Keratinocyte (primary cell): ENCODE data around the gene TMEM86A. TPM values are rescaled to one million over a fixed set of nuclear protein-coding genes. Genes with fewer than 3 reads are reported as not detected.

ENCODE experiments used
- DNase-seq: peaks from one replicate; pipeline ENCODE4 v3.0.0-alpha.2; 2011; ENCODE audit warnings: low read depth, missing footprints, low spot score
- FAIRE-seq: peaks from 2 replicates; lab custom pipeline; 2011; peaks lifted over from hg19 to GRCh38; lab: Jason Lieb, UNC
- H2AFZ ChIP-seq: 2 replicates; pipeline ENCODE4 v1.6.0; 2012; ENCODE audit warnings: low read length, control low read depth, inconsistent platforms; ENCODE audit not compliant: control insufficient read depth
- H3K27ac ChIP-seq: 2 replicates; pipeline ENCODE4 v1.5.1; 2011; ENCODE audit warnings: low read length; ENCODE audit not compliant: control insufficient read depth, insufficient read depth
- H3K27me3 ChIP-seq: 3 replicates; pipeline ENCODE4 v1.6.0; 2011; ENCODE audit warnings: low read length; ENCODE audit not compliant: control insufficient read depth, insufficient read depth; ENCODE audit errors: extremely low read depth
- H3K36me3 ChIP-seq, 2 experiments: 2 replicates in 1 of 2; 3 replicates in 1 of 2; pipeline ENCODE4 v1.5.1; 2011; ENCODE audit warnings: low read length in 2 of 2, mild to moderate bottlenecking in 1 of 2; ENCODE audit not compliant: control insufficient read depth in 2 of 2, insufficient read depth in 2 of 2; ENCODE audit errors: extremely low read depth in 1 of 2
- H3K4me1 ChIP-seq: 3 replicates; pipeline ENCODE4 v1.5.1; 2011; ENCODE audit warnings: low read length; ENCODE audit not compliant: control insufficient read depth, insufficient read depth; ENCODE audit errors: extremely low read depth
- H3K4me2 ChIP-seq: 3 replicates; pipeline ENCODE4 v1.6.0; 2011; ENCODE audit warnings: low read depth, low read length; ENCODE audit not compliant: control insufficient read depth, insufficient read depth; ENCODE audit errors: extremely low read depth
- H3K4me3 ChIP-seq, 3 experiments: fragments of 200-600 bp in 1 of 3; sonication (generic) in 1 of 3; 2 replicates in 2 of 3; 3 replicates in 1 of 3; pipeline ENCODE4 v1.5.1; 2011 to 2016; ENCODE audit warnings: low read length in 3 of 3, mild to moderate bottlenecking in 3 of 3, control low read depth in 2 of 3, inconsistent platforms in 1 of 3, low read depth in 1 of 3, mixed read lengths in 1 of 3, mixed run types in 1 of 3, moderate library complexity in 1 of 3; ENCODE audit not compliant: control insufficient read depth in 2 of 3, insufficient read depth in 2 of 3; ENCODE audit errors: extremely low read depth in 1 of 3
- H3K79me2 ChIP-seq: 2 replicates; pipeline ENCODE4 v1.6.0; 2012; ENCODE audit warnings: low read length; ENCODE audit not compliant: control insufficient read depth, insufficient read depth
- H3K9ac ChIP-seq: 3 replicates; pipeline ENCODE4 v1.6.0; 2011; ENCODE audit warnings: low read length; ENCODE audit not compliant: control insufficient read depth, insufficient read depth; ENCODE audit errors: extremely low read depth
- H3K9me1 ChIP-seq: 3 replicates; pipeline ENCODE4 v1.6.0; 2011; ENCODE audit warnings: low read length; ENCODE audit not compliant: control insufficient read depth, insufficient read depth; ENCODE audit errors: extremely low read depth
- H3K9me3 ChIP-seq: 2 replicates; pipeline ENCODE4 v1.5.1; 2012; ENCODE audit warnings: low read depth, low read length; ENCODE audit not compliant: control insufficient read depth
- H4K20me1 ChIP-seq: 3 replicates; pipeline ENCODE4 v1.6.0; 2011; ENCODE audit warnings: low read length; ENCODE audit not compliant: control insufficient read depth, insufficient read depth; ENCODE audit errors: extremely low read depth
- EZH2 ChIP-seq: IDR thresholded peaks from one replicate; pipeline ENCODE4 v1.6.1; 2012; ENCODE audit warnings: inconsistent platforms, mild to moderate bottlenecking, low read length, moderate library complexity
- dilution Hi-C: fragments of 300-500 bp; cut with MboI; formaldehyde crosslinking; loops from one replicate; pipeline ENCODE4 v1.7.0; 2020; ENCODE audit warnings: low sequenced_read_pairs; ENCODE audit not compliant: extremely low pct_ligation_motif_present
- polyA plus RNA-seq, 5 experiments: library from polyadenylated mRNA; depleted of rRNA in 3 of 5; stranded (reverse) in 3 of 5; stranded (forward) in 1 of 5; unstranded in 1 of 5; fragments of >200 nt; gene quantifications; 1 replicate in 1 of 5; 2 replicates in 3 of 5; 3 replicates in 1 of 5; pipeline versions ENCODE4 v1.2.1 to v1.2.3, GENCODE V29; 2011 to 2012; ENCODE audit warnings: missing spikeins in 2 of 5, low read depth in 1 of 5, low replicate concordance in 1 of 5
- TF ChIP-seq, protein P1 (sequence below), 3 experiments: IDR thresholded peaks in 1 of 3; conservative IDR thresholded peaks in 1 of 3; optimal IDR thresholded peaks in 1 of 3; 2 replicates in 2 of 3; 3 replicates in 1 of 3; pipeline versions ENCODE3 to v1.5.1; 2011; ENCODE audit warnings: low read length in 3 of 3, mild to moderate bottlenecking in 3 of 3, moderate library complexity in 2 of 3, control low read depth in 1 of 3, inconsistent platforms in 1 of 3; ENCODE audit not compliant: insufficient read depth in 2 of 3; ENCODE audit errors: extremely low read depth in 1 of 3

The TMEM86A gene
- polyA plus RNA-seq, 1 donor (not counting 4 experiments of a cell fraction or from before 2014, with no cell fraction given): 2.5 TPM

DNA sequence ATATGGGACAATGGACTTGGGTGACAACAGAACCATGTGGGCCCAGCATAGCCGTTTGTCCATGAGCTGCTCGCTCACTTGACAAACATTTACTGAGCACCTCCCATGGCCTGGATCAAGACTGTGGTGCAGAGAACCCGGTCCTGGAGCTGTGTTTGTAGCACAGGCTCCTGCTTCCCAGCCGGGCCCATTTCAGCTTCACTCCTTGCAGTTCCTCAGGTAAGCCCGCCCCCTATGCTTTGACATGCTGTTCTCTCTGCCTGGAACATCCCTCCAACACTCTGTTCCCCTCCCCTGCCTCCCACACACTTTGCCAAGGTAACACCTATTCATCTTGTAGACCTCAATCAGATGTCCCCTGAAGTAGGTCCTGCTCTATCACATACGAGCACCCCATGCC lies 46.7 kb downstream of the TMEM86A start:
- Histone ChIP-seq H4K20me1 (no peaks in the 10 kb centered on the region), H3K4me2 (no peak overlapping the region), H3K9me3 (no peaks in the 10 kb centered on the region), H3K27me3 (no peaks in the 10 kb centered on the region), H3K79me2 (no peaks in the 10 kb centered on the region), H3K4me3 (no peak overlapping the region), H2AFZ (no peak overlapping the region), H3K9me1 (no peaks in the 10 kb centered on the region), H3K36me3 (no peaks in the 10 kb centered on the region), H3K4me1 (peaks cover 11% of the 10 kb centered on the region), H3K27ac (no peak overlapping the region), H3K9ac (no peak overlapping the region)
- dilution Hi-C loops: no loop called here
- TF ChIP-seq, protein P1, sequence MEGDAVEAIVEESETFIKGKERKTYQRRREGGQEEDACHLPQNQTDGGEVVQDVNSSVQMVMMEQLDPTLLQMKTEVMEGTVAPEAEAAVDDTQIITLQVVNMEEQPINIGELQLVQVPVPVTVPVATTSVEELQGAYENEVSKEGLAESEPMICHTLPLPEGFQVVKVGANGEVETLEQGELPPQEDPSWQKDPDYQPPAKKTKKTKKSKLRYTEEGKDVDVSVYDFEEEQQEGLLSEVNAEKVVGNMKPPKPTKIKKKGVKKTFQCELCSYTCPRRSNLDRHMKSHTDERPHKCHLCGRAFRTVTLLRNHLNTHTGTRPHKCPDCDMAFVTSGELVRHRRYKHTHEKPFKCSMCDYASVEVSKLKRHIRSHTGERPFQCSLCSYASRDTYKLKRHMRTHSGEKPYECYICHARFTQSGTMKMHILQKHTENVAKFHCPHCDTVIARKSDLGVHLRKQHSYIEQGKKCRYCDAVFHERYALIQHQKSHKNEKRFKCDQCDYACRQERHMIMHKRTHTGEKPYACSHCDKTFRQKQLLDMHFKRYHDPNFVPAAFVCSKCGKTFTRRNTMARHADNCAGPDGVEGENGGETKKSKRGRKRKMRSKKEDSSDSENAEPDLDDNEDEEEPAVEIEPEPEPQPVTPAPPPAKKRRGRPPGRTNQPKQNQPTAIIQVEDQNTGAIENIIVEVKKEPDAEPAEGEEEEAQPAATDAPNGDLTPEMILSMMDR (optimal IDR thresholded peaks at IDR 0.05 in 1 of 3, IDR thresholded peaks at IDR 0.05 in 1 of 3, conservative IDR thresholded peaks at IDR 0.05 in 1 of 3; ENCODE audit: extremely low read depth in 1 of 3, insufficient read depth in 2 of 3, low read length in 3 of 3): no peak
- TF ChIP-seq EZH2: no peak
- FAIRE-seq (no peak), DNase-seq (no peak)

DNA sequence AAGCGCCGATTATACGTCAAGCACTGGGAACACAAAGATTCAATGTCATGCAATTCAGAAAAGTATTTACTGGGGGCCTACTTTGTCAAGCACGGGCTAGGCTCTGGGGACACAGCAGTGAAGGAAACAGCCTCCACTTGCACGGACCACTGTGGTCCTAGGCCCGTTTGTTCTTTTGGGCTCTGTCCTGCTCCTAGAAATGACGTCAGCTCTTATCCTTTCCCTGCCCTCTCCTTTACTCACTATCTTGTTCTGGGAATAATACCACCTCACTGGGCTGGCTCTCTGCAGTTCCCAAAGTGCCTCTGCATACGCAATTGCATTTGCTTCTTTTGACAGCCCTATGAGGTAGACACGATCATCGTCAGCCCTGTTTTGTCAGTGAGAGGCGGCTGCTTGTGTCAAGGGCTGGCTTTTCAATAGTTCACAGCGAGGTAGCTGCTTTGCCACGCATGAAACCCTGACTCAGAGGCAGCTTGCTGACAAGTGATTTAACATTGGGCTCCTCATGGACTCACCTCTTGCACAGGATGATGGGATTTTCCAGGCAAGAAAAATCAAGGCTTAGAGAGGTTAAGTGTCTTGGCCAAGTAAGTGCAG lies 50.3 kb downstream of the TMEM86A start:
- no peak for FAIRE-seq
- no peaks in the 10 kb centered on the region for H3K9me3 ChIP-seq
- peaks cover 12% of the 10 kb centered on the region for H3K4me1 ChIP-seq
- no peak overlapping the region for H3K27ac ChIP-seq
- H3K4me3 ChIP-seq: no peak overlapping the region
- H3K9me1 ChIP-seq: no peaks in the 10 kb centered on the region
- no peak for TF ChIP-seq EZH2
- TF ChIP-seq, protein P1 (optimal IDR thresholded peaks at IDR 0.05 in 1 of 3, IDR thresholded peaks at IDR 0.05 in 1 of 3, conservative IDR thresholded peaks at IDR 0.05 in 1 of 3; ENCODE audit: extremely low read depth in 1 of 3, insufficient read depth in 2 of 3, low read length in 3 of 3): no peak
- no peak for DNase-seq
- no peaks in the 10 kb centered on the region for H3K36me3 ChIP-seq
- H4K20me1 ChIP-seq: no peaks in the 10 kb centered on the region
- H3K4me2 ChIP-seq: no peak overlapping the region
- no peak overlapping the region for H2AFZ ChIP-seq
- no peaks in the 10 kb centered on the region for H3K79me2 ChIP-seq
- no peaks in the 10 kb centered on the region for H3K27me3 ChIP-seq
- dilution Hi-C loops: no loop called here
- H3K9ac ChIP-seq: no peak overlapping the region
